Measurements from ENCODE around the gene CPXM2. TPM values are rescaled to one million over a fixed set of nuclear protein-coding genes. Genes with fewer than 3 reads are reported as not detected.
A peak's percentile ranks its signal among the peaks of the same experiment; 100 is the strongest.

Gene CPXM2
- total and polyA plus RNA-seq, 2 experiments from 2014 or later: 14.8 to 19.8 TPM

GRCh38 chr10:123821136-123821535 lies 70.5 kb downstream of the CPXM2 start:
- no peak overlapping the region for H3K4me3 ChIP-seq
- no peak overlapping the region for H3K27ac ChIP-seq
- 71 to 86% methylated on average over 2 of the region's 2 CpGs for WGBS, 2 experiments (ENCODE audit: low coverage in 1 of 2, low lambda C conversion rate in 2 of 2, missing lambda C conversion rate in 2 of 2)
- no peaks in the 10 kb centered on the region for H3K9me2 ChIP-seq (ENCODE audit: insufficient read depth)
- no peaks in the 10 kb centered on the region for H4K20me1 ChIP-seq (ENCODE audit: insufficient read depth)
- no peaks in the 10 kb centered on the region for H3K9me3 ChIP-seq (ENCODE audit: low read depth)
- no peaks in the 10 kb centered on the region for H3K79me2 ChIP-seq (ENCODE audit: insufficient read depth)
- no peaks in the 10 kb centered on the region for H3K27me3 ChIP-seq (replicated peaks; ENCODE audit: insufficient read depth)
- no peak for DNase-seq
- H3K9ac ChIP-seq: no peak overlapping the region
- H3K4me2 ChIP-seq (ENCODE audit: unreplicated experiment): no peak overlapping the region
- no peak overlapping the region for H2AFZ ChIP-seq
- in situ Hi-C loops (cut with MboI): no loop called here
- no peaks in the 10 kb centered on the region for H3K36me3 ChIP-seq (ENCODE audit: low read depth)
- H3K4me1 ChIP-seq (ENCODE audit: insufficient read depth): no peaks in the 10 kb centered on the region
- TF ChIP-seq EZH2 (IDR thresholded peaks at IDR 0.05; ENCODE audit: insufficient read depth, poor library complexity, severe bottlenecking): no peak
- no peak for TF ChIP-seq EZH2phosphoT487 (IDR thresholded peaks at IDR 0.05; ENCODE audit: insufficient read depth, low read depth)
- no peaks in the 10 kb centered on the region for H3F3A ChIP-seq (ENCODE audit: insufficient read depth)

- H3K4me1 ChIP-seq (ENCODE audit: insufficient read depth): peaks cover 33% of the 10 kb centered on the region
- H2AFZ ChIP-seq: no peak overlapping the region
- no peaks in the 10 kb centered on the region for H3K9me2 ChIP-seq (ENCODE audit: insufficient read depth)
- in situ Hi-C loops (cut with MboI): no loop called here
- TF ChIP-seq EZH2 (IDR thresholded peaks at IDR 0.05; ENCODE audit: insufficient read depth, poor library complexity, severe bottlenecking): no peak
- no peak for TF ChIP-seq EZH2phosphoT487 (IDR thresholded peaks at IDR 0.05; ENCODE audit: insufficient read depth, low read depth)
- H3K4me3 ChIP-seq: no peak overlapping the region
- H3K36me3 ChIP-seq (ENCODE audit: low read depth): no peaks in the 10 kb centered on the region
- H3K27me3 ChIP-seq (replicated peaks; ENCODE audit: insufficient read depth): no peaks in the 10 kb centered on the region
- peak overlapping the region; percentile 95 for H3K27ac ChIP-seq
- H3K4me2 ChIP-seq (ENCODE audit: unreplicated experiment): peak overlapping the region; percentile 11
- no peaks in the 10 kb centered on the region for H4K20me1 ChIP-seq (ENCODE audit: insufficient read depth)
- no peaks in the 10 kb centered on the region for H3K9me3 ChIP-seq (ENCODE audit: low read depth)
- H3K79me2 ChIP-seq (ENCODE audit: insufficient read depth): no peaks in the 10 kb centered on the region
- no peak for DNase-seq
- peaks cover 9% of the 10 kb centered on the region for H3F3A ChIP-seq (ENCODE audit: insufficient read depth)
- H3K9ac ChIP-seq: no peak overlapping the region; the same call in 1 of the 2 replicates
Measured at GRCh38 chr10:123809632-123810031, 82.0 kb downstream of the CPXM2 start.

GRCh38 chr10:123808906-123809305 lies 82.7 kb downstream of the CPXM2 start:
- Histone ChIP-seq H4K20me1 (ENCODE audit: insufficient read depth) (no peaks in the 10 kb centered on the region), H3K36me3 (ENCODE audit: low read depth) (no peaks in the 10 kb centered on the region), H3K9ac (peak overlapping the region; percentile 72), H3K9me2 (ENCODE audit: insufficient read depth) (no peaks in the 10 kb centered on the region), H3K4me3 (peak overlapping the region; percentile 50), H3K4me2 (ENCODE audit: unreplicated experiment) (peak overlapping the region; percentile 78), H3F3A (ENCODE audit: insufficient read depth) (peaks cover 15% of the 10 kb centered on the region), H3K27ac (peak overlapping the region; percentile 95), H3K27me3 (replicated peaks; ENCODE audit: insufficient read depth) (no peaks in the 10 kb centered on the region), H3K79me2 (ENCODE audit: insufficient read depth) (no peaks in the 10 kb centered on the region), H3K9me3 (ENCODE audit: low read depth) (no peaks in the 10 kb centered on the region), H3K4me1 (ENCODE audit: insufficient read depth) (peaks cover 39% of the 10 kb centered on the region), H2AFZ (peak overlapping the region; percentile 66)
- in situ Hi-C loops (cut with MboI): no loop called here
- WGBS, 2 experiments (ENCODE audit: low coverage in 1 of 2, low lambda C conversion rate in 2 of 2, missing lambda C conversion rate in 2 of 2): 9% methylated on average over 6 of the region's 6 CpGs
- TF ChIP-seq EZH2phosphoT487 (IDR thresholded peaks at IDR 0.05; ENCODE audit: insufficient read depth, low read depth) (no peak), EZH2 (IDR thresholded peaks at IDR 0.05; ENCODE audit: insufficient read depth, poor library complexity, severe bottlenecking) (no peak)
- DNase-seq: peak; percentile 97

GRCh38 chr10:123808286-123808685 lies 83.3 kb downstream of the CPXM2 start:
- H4K20me1 ChIP-seq (ENCODE audit: insufficient read depth): no peaks in the 10 kb centered on the region
- H2AFZ ChIP-seq: peak overlapping the region; percentile 66
- H3K27me3 ChIP-seq (replicated peaks; ENCODE audit: insufficient read depth): no peaks in the 10 kb centered on the region
- WGBS, 2 experiments (ENCODE audit: low coverage in 1 of 2, low lambda C conversion rate in 2 of 2, missing lambda C conversion rate in 2 of 2): 73 to 78% methylated on average over 2 of the region's 2 CpGs
- peak overlapping the region; percentile 78 for H3K4me2 ChIP-seq (ENCODE audit: unreplicated experiment)
- H3K36me3 ChIP-seq (ENCODE audit: low read depth): no peaks in the 10 kb centered on the region
- peaks cover 39% of the 10 kb centered on the region for H3K4me1 ChIP-seq (ENCODE audit: insufficient read depth)
- H3K9me2 ChIP-seq (ENCODE audit: insufficient read depth): no peaks in the 10 kb centered on the region
- H3F3A ChIP-seq (ENCODE audit: insufficient read depth): peaks cover 15% of the 10 kb centered on the region
- peak; percentile 29 for DNase-seq
- peak overlapping the region; percentile 95 for H3K27ac ChIP-seq
- peak overlapping the region; percentile 72 for H3K9ac ChIP-seq
- no peaks in the 10 kb centered on the region for H3K9me3 ChIP-seq (ENCODE audit: low read depth)
- no peak overlapping the region for H3K4me3 ChIP-seq
- H3K79me2 ChIP-seq (ENCODE audit: insufficient read depth): no peaks in the 10 kb centered on the region
- in situ Hi-C loops (cut with MboI): no loop called here
- no peak for TF ChIP-seq EZH2phosphoT487 (IDR thresholded peaks at IDR 0.05; ENCODE audit: insufficient read depth, low read depth)
- no peak for TF ChIP-seq EZH2 (IDR thresholded peaks at IDR 0.05; ENCODE audit: insufficient read depth, poor library complexity, severe bottlenecking)
